MM.1S (cell line): ENCODE measurements around the gene GAA.

Source experiments
- DNase-seq: peaks from one replicate; pipeline ENCODE4 v3.0.0-alpha.2; 2015
- H2AFZ ChIP-seq: fragments of 300-600 bp; sonication (generic); 2 replicates; pipeline ENCODE4 v1.6.0; 2016; ENCODE audit warnings: antibody characterized with exemption, low read length
- H3F3A ChIP-seq: fragments of 300-600 bp; sonication (generic); 2 replicates; pipeline ENCODE4 v1.6.1; 2016; ENCODE audit warnings: mild to moderate bottlenecking, antibody characterized with exemption, low read length, moderate library complexity, mixed read lengths; ENCODE audit not compliant: insufficient read depth
- H3K27ac ChIP-seq: fragments of 300-600 bp; sonication (generic); 2 replicates; pipeline ENCODE4 v1.5.1; 2016; ENCODE audit warnings: mild to moderate bottlenecking, low read length
- H3K27me3 ChIP-seq: fragments of 300-600 bp; sonication (generic); replicated peaks from 2 replicates; pipeline ENCODE4 v1.6.0; 2016; ENCODE audit warnings: low read length; ENCODE audit not compliant: insufficient read depth
- H3K36me3 ChIP-seq: fragments of 300-600 bp; sonication (generic); replicated peaks from 2 replicates; pipeline ENCODE4 v1.6.1; 2016; ENCODE audit warnings: mild to moderate bottlenecking, low read length, mixed read lengths; ENCODE audit not compliant: insufficient read depth
- H3K4me1 ChIP-seq: fragments of 300-600 bp; sonication (generic); 2 replicates; pipeline ENCODE4 v1.6.1; 2016; ENCODE audit warnings: low read length, mixed read lengths
- H3K4me2 ChIP-seq: fragments of 300-600 bp; sonication (generic); 2 replicates; pipeline ENCODE4 v1.6.0; 2016; ENCODE audit warnings: low read depth, low read length
- H3K4me3 ChIP-seq: fragments of 300-600 bp; sonication (generic); 2 replicates; pipeline ENCODE4 v1.5.1; 2016; ENCODE audit warnings: low read length, mixed read lengths
- H3K79me2 ChIP-seq: fragments of 300-600 bp; sonication (generic); 2 replicates; pipeline ENCODE4 v1.6.1; 2016; ENCODE audit warnings: mixed run types, low read length, mixed read lengths
- H3K9ac ChIP-seq: fragments of 300-600 bp; sonication (generic); 2 replicates; pipeline ENCODE4 v1.6.1; 2016; ENCODE audit warnings: low read length, mixed read lengths
- H3K9me2 ChIP-seq: fragments of 300-600 bp; sonication (generic); replicated peaks from 2 replicates; pipeline ENCODE4 v1.6.1; 2016; ENCODE audit warnings: mild to moderate bottlenecking, low read length, mixed read lengths; ENCODE audit not compliant: insufficient read depth
- H3K9me3 ChIP-seq: fragments of 300-600 bp; sonication (generic); replicated peaks from 2 replicates; pipeline ENCODE4 v1.6.1; 2016; ENCODE audit warnings: mild to moderate bottlenecking, low read length, mixed read lengths; ENCODE audit not compliant: insufficient read depth
- H4K20me1 ChIP-seq: fragments of 300-600 bp; sonication (generic); 2 replicates; pipeline ENCODE4 v1.6.1; 2016; ENCODE audit warnings: mild to moderate bottlenecking, low read length, moderate library complexity, mixed read lengths; ENCODE audit not compliant: insufficient read depth
- CTCF ChIP-seq: fragments of 300-600 bp; sonication (generic); IDR thresholded peaks from 2 replicates; pipeline ENCODE4 v1.5.1; 2016; ENCODE audit warnings: antibody characterized with exemption, low read length, mixed read lengths
- EZH2 ChIP-seq: fragments of 300-600 bp; sonication (generic); optimal IDR thresholded peaks from 2 replicates; pipeline ENCODE3; 2017; ENCODE audit warnings: low read depth, mild to moderate bottlenecking, antibody characterized with exemption, low read length, mixed read lengths
- EZH2phosphoT487 ChIP-seq: fragments of 300-600 bp; sonication (generic); IDR thresholded peaks from 2 replicates; pipeline ENCODE4 v1.6.1; 2018; ENCODE audit warnings: antibody characterized with exemption, low read length

GAA gene

GRCh38 chr17:80137131-80137530 lies 35.8 kb downstream of the GAA start:
- Histone ChIP-seq H3K4me1 (no peaks in the 10 kb centered on the region), H3K4me2 (no peak overlapping the region), H3K27ac (no peak overlapping the region), H3K36me3 (peaks cover 35% of the 10 kb centered on the region; the same call in 1 of the 2 replicates), H3K9ac (no peak overlapping the region), H4K20me1 (no peaks in the 10 kb centered on the region), H3K79me2 (peaks cover 18% of the 10 kb centered on the region), H3K9me3 (no peaks in the 10 kb centered on the region), H3K4me3 (no peak overlapping the region), H3K27me3 (no peaks in the 10 kb centered on the region), H3K9me2 (no peaks in the 10 kb centered on the region), H3F3A (no peaks in the 10 kb centered on the region), H2AFZ (no peak overlapping the region)
- no peak for TF ChIP-seq CTCF
- TF ChIP-seq EZH2phosphoT487: no peak
- no peak for TF ChIP-seq EZH2
- DNase-seq: no peak

GRCh38 chr17:80138856-80139426 lies 37.6 kb downstream of the GAA start:
- H3F3A ChIP-seq: no peaks in the 10 kb centered on the region
- peaks cover 43% of the 10 kb centered on the region; the same call in 1 of the 2 replicates for H3K36me3 ChIP-seq
- TF ChIP-seq EZH2phosphoT487 (no peak), CTCF (no peak), EZH2 (no peak)
- H3K9me3 ChIP-seq: no peaks in the 10 kb centered on the region
- H2AFZ ChIP-seq: no peak overlapping the region
- H3K79me2 ChIP-seq: peaks cover 36% of the 10 kb centered on the region
- no peak overlapping the region for H3K27ac ChIP-seq
- no peaks in the 10 kb centered on the region for H3K4me1 ChIP-seq
- H3K9me2 ChIP-seq: no peaks in the 10 kb centered on the region
- no peak overlapping the region for H3K9ac ChIP-seq
- no peaks in the 10 kb centered on the region for H3K27me3 ChIP-seq
- H3K4me3 ChIP-seq: no peak overlapping the region
- no peak overlapping the region for H3K4me2 ChIP-seq
- H4K20me1 ChIP-seq: no peaks in the 10 kb centered on the region
- no peak for DNase-seq

GRCh38 chr17:80141463-80142165 lies 40.2 kb downstream of the GAA start:
- TF ChIP-seq CTCF (no peak), EZH2 (no peak), EZH2phosphoT487 (no peak)
- Histone ChIP-seq H3K4me2 (no peak overlapping the region), H3K36me3 (peaks cover 46% of the 10 kb centered on the region; the same call in 1 of the 2 replicates), H3K4me3 (no peak overlapping the region), H4K20me1 (peaks cover 21% of the 10 kb centered on the region), H3K9me2 (no peaks in the 10 kb centered on the region), H3F3A (no peaks in the 10 kb centered on the region), H3K79me2 (peaks cover 63% of the 10 kb centered on the region), H3K9me3 (no peaks in the 10 kb centered on the region), H3K9ac (no peak overlapping the region), H3K4me1 (peaks cover 7% of the 10 kb centered on the region), H2AFZ (no peak overlapping the region), H3K27me3 (no peaks in the 10 kb centered on the region), H3K27ac (no peak overlapping the region)
- no peak for DNase-seq
